Gastroesophageal sphincter (tissue), 4 donors: ENCODE results near the gene PRKG1. TPM values are rescaled to one million over a fixed set of nuclear protein-coding genes. Genes with fewer than 3 reads are reported as not detected.

Source experiments
- ATAC-seq: fragments of 150-250 bp; one replicate; pipeline ENCODE4 v1.9.1; 2016; ENCODE audit warnings: mild to moderate bottlenecking, moderate library complexity
- H3K27ac ChIP-seq, 4 donors: fragments of 200-600 bp; sonication (generic) in 3 of 4; 1 replicate in 3 of 4; 2 replicates in 1 of 4; pipeline ENCODE4 v1.5.1; 2016 to 2019
- H3K27me3 ChIP-seq: fragments of 200-600 bp; sonication (generic); one replicate; pipeline ENCODE4 v1.5.1; 2019
- H3K36me3 ChIP-seq, 2 donors: fragments of 200-600 bp; sonication (generic); one replicate each; pipeline ENCODE4 v1.5.1; 2019; ENCODE audit warnings: control low read depth in 1 of 2
- H3K4me1 ChIP-seq, 3 donors: fragments of 200-600 bp; sonication (generic); 1 replicate in 2 of 3; 2 replicates in 1 of 3; pipeline ENCODE4 v1.5.1; 2016 to 2019; ENCODE audit warnings: control low read depth in 2 of 3
- H3K4me3 ChIP-seq, 2 donors: fragments of 200-600 bp; sonication (generic); one replicate each; pipeline ENCODE4 v1.5.1; 2019; ENCODE audit warnings: mild to moderate bottlenecking in 1 of 2, moderate library complexity in 1 of 2
- H3K9me3 ChIP-seq, 3 donors: fragments of 200-600 bp; sonication (generic); one replicate each; pipeline ENCODE4 v1.5.1; 2017 to 2019; ENCODE audit warnings: control low read depth in 2 of 3
- CTCF ChIP-seq, 4 experiments: fragments of 200-600 bp in 2 of 4; fragments of 450-650 bp in 2 of 4; sonication (generic) in 1 of 4; IDR thresholded peaks; one replicate each; pipeline ENCODE4 v1.5.1; 2017 to 2019; ENCODE audit warnings: antibody characterized with exemption in 4 of 4, mild to moderate bottlenecking in 2 of 4, moderate library complexity in 2 of 4
- EP300 ChIP-seq: sonication (generic); formaldehyde crosslinking; IDR thresholded peaks from one replicate; pipeline ENCODE4 v1.6.1; 2017; ENCODE audit warnings: antibody characterized with exemption, mild to moderate bottlenecking
- POLR2A ChIP-seq, 2 donors: fragments of 450-650 bp; IDR thresholded peaks; one replicate each; pipeline ENCODE4 v1.6.1; 2017; ENCODE audit warnings: antibody characterized with exemption in 2 of 2, mild to moderate bottlenecking in 2 of 2, moderate library complexity in 1 of 2
- POLR2AphosphoS5 ChIP-seq: sonication (generic); formaldehyde crosslinking; IDR thresholded peaks from one replicate; pipeline ENCODE4 v1.6.1; 2017; ENCODE audit warnings: antibody characterized with exemption
- WGBS, 2 donors: methylation state at CpG; one replicate each; pipeline ENCODE4 v1.1.5; 2018; ENCODE audit warnings: low coverage in 1 of 2; 5-methylcytosine and 5-hydroxymethylcytosine counted together
- total RNA-seq, 4 donors: library from RNA; depleted of rRNA; stranded (reverse); fragments of >200 nt; gene quantifications; one replicate each; pipeline ENCODE4 v1.1.0, GENCODE V29; 2016

PRKG1 gene
- total RNA-seq, 4 donors from 2014 or later: 27.5 to 73.2 (median 39.2) TPM

- no peak for TF ChIP-seq CTCF (IDR thresholded peaks at IDR 0.05)
- TF ChIP-seq POLR2AphosphoS5: no peak
- no peak for TF ChIP-seq POLR2A (IDR thresholded peaks at IDR 0.05)
- no peak for TF ChIP-seq EP300
- no peak for ATAC-seq
- H3K4me1 ChIP-seq: peaks cover 0 to 8% (median 2%) of the 10 kb centered on the region in 3 donors
Measured at GRCh38 chr10:51768886-51769465, 694.7 kb downstream of the PRKG1 start.

DNA sequence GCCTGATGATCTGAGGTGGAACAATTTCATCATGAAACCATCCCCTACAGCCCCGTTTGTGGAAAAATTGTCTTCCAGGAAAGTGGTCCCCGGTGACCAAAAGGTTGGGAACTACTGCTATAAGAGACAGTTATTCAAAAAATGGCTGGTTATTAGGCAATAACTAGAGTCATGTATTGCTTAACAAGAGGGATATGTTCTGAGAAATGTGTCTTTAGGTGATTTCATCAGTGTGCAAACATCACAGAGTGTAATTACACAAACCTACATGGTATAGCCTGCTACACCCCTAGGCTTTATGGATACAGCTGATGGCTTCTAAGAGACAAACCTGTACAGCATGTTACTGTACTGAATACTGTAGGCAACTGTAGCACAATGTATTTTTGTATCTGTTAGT is 696.4 kb downstream of the PRKG1 start:
- no peaks in the 10 kb centered on the region for H3K36me3 ChIP-seq
- no peak for ATAC-seq
- TF ChIP-seq POLR2AphosphoS5 (no peak), CTCF (IDR thresholded peaks at IDR 0.05) (no peak), POLR2A (IDR thresholded peaks at IDR 0.05) (no peak), EP300 (no peak)
- no peak overlapping the region for H3K4me3 ChIP-seq
- peaks cover 0 to 17% (median 4%) of the 10 kb centered on the region in 3 donors for H3K4me1 ChIP-seq
- 86% methylated on average over 2 of the region's 2 CpGs; no CpG with 5 or more reads in 1 of the 2 donors for WGBS, 2 donors
- peaks cover 0 to 6% (median 0%) of the 10 kb centered on the region in 3 donors for H3K9me3 ChIP-seq
- no peaks in the 10 kb centered on the region for H3K27me3 ChIP-seq
- H3K27ac ChIP-seq: no peak overlapping the region

More at GRCh38 chr10:51768886-51769465, 694.7 kb downstream of the PRKG1 start:
- Histone ChIP-seq H3K9me3 (peaks cover 0 to 6% (median 0%) of the 10 kb centered on the region in 3 donors), H3K36me3 (no peaks in the 10 kb centered on the region), H3K27me3 (no peaks in the 10 kb centered on the region), H3K4me3 (no peak overlapping the region), H3K27ac (no peak overlapping the region)
- WGBS, 2 donors: 74 to 95% methylated on average over 3 to 4 of the region's 4 CpGs

- no peak overlapping the region for H3K4me3 ChIP-seq
- WGBS, 2 donors: 91 to 95% methylated on average over 2 of the region's 2 CpGs
- no peaks in the 10 kb centered on the region for H3K36me3 ChIP-seq
- H3K4me1 ChIP-seq: peaks cover 0 to 17% (median 4%) of the 10 kb centered on the region in 3 donors
- no peak overlapping the region for H3K27ac ChIP-seq
- H3K27me3 ChIP-seq: no peaks in the 10 kb centered on the region
- no peak for TF ChIP-seq CTCF (IDR thresholded peaks at IDR 0.05)
- no peak for TF ChIP-seq POLR2AphosphoS5
- ATAC-seq: no peak
- H3K9me3 ChIP-seq: no peaks in the 10 kb centered on the region
Measured at GRCh38 chr10:51772387-51772786, 698.1 kb downstream of the PRKG1 start.

DNA sequence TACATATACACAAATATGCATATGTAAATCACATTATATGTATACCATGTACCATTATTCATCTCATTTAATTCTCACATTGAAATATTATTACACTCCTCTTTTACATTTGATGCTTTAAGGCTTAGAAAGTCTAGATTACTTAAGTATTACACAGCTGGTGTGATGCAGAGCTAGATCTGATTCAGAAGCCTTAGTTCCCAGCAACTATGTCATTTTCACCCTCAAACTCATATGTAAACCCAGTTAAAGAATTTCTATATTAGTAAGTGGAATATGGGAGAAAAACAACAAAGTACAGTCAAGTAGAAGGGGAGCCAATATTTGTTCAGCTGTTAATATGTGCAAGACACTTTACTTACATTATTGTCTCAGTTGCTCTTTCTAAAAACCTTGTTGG is 699.4 kb downstream of the PRKG1 start:
- Histone ChIP-seq H3K9me3 (no peaks in the 10 kb centered on the region), H3K36me3 (no peaks in the 10 kb centered on the region), H3K27me3 (no peaks in the 10 kb centered on the region), H3K27ac (no peak overlapping the region), H3K4me1 (peaks cover 0 to 17% (median 4%) of the 10 kb centered on the region in 3 donors), H3K4me3 (no peak overlapping the region)
- no peak for TF ChIP-seq CTCF (IDR thresholded peaks at IDR 0.05)
- ATAC-seq: no peak

- no peak for ATAC-seq
- peaks cover 0 to 4% (median 0%) of the 10 kb centered on the region in 3 donors for H3K4me1 ChIP-seq
- no peak overlapping the region for H3K4me3 ChIP-seq
- 82 to 83% methylated on average over 2 of the region's 2 CpGs for WGBS, 2 donors
- no peak overlapping the region for H3K27ac ChIP-seq
- no peaks in the 10 kb centered on the region for H3K27me3 ChIP-seq
- no peak for TF ChIP-seq POLR2AphosphoS5
- H3K9me3 ChIP-seq: no peaks in the 10 kb centered on the region
- H3K36me3 ChIP-seq: no peaks in the 10 kb centered on the region
Measured at GRCh38 chr10:51783941-51784340, 709.7 kb downstream of the PRKG1 start.
